GM12801 (cell line): ENCODE results near the gene PODXL.

ENCODE experiments used
- CTCF ChIP-seq: IDR thresholded peaks from one replicate; pipeline ENCODE4 v1.5.1; 2011; ENCODE audit warnings: control low read depth; ENCODE audit not compliant: insufficient read length; ENCODE audit errors: extremely low read depth

PODXL gene

GRCh38 chr7:131556053-131556908 is at the start of gene PODXL:
Gene PODXL, minus strand, starts transcription at chr7:131556628. Its CDS starts 269 bp downstream, at chr7:131556359.
- TF ChIP-seq CTCF = no peak

GRCh38 chr7:131605280-131605878 is 49.0 kb upstream of the PODXL start:
- no peak for TF ChIP-seq CTCF

GRCh38 chr7:131604841-131605279 is 48.4 kb upstream of the PODXL start:
- TF ChIP-seq CTCF = no peak

- TF ChIP-seq CTCF = no peak
These were observed 47.5 kb upstream of the PODXL start for GRCh38 chr7:131603932-131604331.

GRCh38 chr7:131602994-131603372 is 46.6 kb upstream of the PODXL start:
- no peak for TF ChIP-seq CTCF

- no peak for TF ChIP-seq CTCF
These were observed 46.0 kb upstream of the PODXL start for GRCh38 chr7:131602304-131602993.
